ENCODE results near the gene GRID1.

DNA sequence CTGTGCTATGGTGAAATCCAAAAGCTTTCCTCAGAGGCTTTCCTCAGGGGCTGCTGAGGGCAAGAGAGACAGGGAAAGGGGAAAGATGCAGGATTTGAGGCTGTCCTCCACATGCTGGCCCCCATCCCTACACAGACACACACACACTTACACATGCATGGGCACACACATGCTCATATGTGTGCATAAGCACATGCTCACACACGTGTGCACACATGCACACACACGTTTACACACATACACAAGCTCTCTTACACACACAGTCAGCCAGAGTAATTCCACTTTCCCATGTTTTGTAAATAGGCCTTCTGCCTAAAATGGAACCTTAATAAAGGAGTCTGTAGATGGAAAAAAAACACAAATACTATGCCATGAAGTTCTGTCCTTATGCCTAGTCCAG, 312.9 kb downstream of the GRID1 start:
- TF ChIP-seq, protein P1, sequence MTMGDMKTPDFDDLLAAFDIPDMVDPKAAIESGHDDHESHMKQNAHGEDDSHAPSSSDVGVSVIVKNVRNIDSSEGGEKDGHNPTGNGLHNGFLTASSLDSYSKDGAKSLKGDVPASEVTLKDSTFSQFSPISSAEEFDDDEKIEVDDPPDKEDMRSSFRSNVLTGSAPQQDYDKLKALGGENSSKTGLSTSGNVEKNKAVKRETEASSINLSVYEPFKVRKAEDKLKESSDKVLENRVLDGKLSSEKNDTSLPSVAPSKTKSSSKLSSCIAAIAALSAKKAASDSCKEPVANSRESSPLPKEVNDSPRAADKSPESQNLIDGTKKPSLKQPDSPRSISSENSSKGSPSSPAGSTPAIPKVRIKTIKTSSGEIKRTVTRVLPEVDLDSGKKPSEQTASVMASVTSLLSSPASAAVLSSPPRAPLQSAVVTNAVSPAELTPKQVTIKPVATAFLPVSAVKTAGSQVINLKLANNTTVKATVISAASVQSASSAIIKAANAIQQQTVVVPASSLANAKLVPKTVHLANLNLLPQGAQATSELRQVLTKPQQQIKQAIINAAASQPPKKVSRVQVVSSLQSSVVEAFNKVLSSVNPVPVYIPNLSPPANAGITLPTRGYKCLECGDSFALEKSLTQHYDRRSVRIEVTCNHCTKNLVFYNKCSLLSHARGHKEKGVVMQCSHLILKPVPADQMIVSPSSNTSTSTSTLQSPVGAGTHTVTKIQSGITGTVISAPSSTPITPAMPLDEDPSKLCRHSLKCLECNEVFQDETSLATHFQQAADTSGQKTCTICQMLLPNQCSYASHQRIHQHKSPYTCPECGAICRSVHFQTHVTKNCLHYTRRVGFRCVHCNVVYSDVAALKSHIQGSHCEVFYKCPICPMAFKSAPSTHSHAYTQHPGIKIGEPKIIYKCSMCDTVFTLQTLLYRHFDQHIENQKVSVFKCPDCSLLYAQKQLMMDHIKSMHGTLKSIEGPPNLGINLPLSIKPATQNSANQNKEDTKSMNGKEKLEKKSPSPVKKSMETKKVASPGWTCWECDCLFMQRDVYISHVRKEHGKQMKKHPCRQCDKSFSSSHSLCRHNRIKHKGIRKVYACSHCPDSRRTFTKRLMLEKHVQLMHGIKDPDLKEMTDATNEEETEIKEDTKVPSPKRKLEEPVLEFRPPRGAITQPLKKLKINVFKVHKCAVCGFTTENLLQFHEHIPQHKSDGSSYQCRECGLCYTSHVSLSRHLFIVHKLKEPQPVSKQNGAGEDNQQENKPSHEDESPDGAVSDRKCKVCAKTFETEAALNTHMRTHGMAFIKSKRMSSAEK (CRISPR knock-in tag; IDR thresholded peaks at IDR 0.05; ENCODE audit: borderline replicate concordance): no peak
- TF ChIP-seq, protein P2, sequence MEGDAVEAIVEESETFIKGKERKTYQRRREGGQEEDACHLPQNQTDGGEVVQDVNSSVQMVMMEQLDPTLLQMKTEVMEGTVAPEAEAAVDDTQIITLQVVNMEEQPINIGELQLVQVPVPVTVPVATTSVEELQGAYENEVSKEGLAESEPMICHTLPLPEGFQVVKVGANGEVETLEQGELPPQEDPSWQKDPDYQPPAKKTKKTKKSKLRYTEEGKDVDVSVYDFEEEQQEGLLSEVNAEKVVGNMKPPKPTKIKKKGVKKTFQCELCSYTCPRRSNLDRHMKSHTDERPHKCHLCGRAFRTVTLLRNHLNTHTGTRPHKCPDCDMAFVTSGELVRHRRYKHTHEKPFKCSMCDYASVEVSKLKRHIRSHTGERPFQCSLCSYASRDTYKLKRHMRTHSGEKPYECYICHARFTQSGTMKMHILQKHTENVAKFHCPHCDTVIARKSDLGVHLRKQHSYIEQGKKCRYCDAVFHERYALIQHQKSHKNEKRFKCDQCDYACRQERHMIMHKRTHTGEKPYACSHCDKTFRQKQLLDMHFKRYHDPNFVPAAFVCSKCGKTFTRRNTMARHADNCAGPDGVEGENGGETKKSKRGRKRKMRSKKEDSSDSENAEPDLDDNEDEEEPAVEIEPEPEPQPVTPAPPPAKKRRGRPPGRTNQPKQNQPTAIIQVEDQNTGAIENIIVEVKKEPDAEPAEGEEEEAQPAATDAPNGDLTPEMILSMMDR (IDR thresholded peaks at IDR 0.05): no peak
- no peak for TF ChIP-seq SP1 (CRISPR knock-in tag; conservative IDR thresholded peaks at IDR 0.05)

Data from WTC11 (cell line).